Measurements from ENCODE around the gene PKDREJ. TPM values are rescaled to one million over a fixed set of nuclear protein-coding genes. Genes with fewer than 3 reads are reported as not detected.

PKDREJ gene
- total RNA-seq, 1 donor from 2014 or later, result 0.05 TPM

DNA sequence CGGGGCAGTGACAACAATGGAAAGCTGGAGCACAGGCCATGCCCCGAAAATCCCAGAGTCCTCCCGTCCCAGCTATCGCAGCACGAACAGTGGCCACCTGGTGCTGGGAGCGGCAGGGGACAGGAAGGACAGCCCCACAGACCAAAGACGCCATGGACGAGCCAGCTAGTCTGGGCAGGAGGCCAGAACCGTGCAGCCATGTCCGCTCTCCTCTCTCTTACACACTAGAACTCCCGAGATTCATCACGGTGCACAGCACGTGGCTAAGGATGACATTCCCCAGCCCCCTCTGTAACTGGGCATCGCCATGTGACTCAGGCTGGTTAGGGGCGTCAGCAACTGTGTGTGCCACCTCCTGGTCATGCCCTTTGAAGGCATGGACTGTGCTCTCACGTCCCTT lies 17.6 kb downstream of the PKDREJ start:
- H3K36me3 Mint-ChIP-seq, result peaks cover 5% of the 10 kb centered on the region
- TF ChIP-seq, protein P1, sequence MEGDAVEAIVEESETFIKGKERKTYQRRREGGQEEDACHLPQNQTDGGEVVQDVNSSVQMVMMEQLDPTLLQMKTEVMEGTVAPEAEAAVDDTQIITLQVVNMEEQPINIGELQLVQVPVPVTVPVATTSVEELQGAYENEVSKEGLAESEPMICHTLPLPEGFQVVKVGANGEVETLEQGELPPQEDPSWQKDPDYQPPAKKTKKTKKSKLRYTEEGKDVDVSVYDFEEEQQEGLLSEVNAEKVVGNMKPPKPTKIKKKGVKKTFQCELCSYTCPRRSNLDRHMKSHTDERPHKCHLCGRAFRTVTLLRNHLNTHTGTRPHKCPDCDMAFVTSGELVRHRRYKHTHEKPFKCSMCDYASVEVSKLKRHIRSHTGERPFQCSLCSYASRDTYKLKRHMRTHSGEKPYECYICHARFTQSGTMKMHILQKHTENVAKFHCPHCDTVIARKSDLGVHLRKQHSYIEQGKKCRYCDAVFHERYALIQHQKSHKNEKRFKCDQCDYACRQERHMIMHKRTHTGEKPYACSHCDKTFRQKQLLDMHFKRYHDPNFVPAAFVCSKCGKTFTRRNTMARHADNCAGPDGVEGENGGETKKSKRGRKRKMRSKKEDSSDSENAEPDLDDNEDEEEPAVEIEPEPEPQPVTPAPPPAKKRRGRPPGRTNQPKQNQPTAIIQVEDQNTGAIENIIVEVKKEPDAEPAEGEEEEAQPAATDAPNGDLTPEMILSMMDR (conservative IDR thresholded peaks at IDR 0.05), result no peak
- DNase-seq (ENCODE audit: extremely low spot score, unreplicated experiment), result no peak

DNA sequence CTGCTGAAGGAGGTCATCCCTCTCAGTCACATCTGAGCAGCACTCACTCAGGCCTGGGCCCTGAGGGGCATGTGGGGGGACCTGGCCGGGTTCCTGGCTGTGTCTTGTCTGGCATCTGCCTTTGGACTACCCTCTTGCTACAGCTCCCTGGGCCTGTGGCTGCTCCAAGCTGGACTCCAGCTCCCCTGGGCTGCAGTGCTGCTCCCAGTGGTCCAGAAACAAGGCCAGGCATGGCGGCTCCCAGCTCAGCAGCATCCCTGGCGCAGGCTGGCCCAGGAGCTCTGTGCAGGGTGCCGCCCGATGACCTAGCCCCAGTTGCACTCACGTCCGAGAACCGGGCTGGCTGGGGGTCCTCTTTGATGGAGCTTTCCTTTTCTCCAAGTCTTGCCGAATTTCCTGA lies 18.4 kb downstream of the PKDREJ start:
- H3K27ac Mint-ChIP-seq, result no peak overlapping the region
- H3K9me3 Mint-ChIP-seq, result no peaks in the 10 kb centered on the region
- H3K27me3 Mint-ChIP-seq, result no peaks in the 10 kb centered on the region
- DNase-seq (ENCODE audit: extremely low spot score, unreplicated experiment), result no peak
- peaks cover 6% of the 10 kb centered on the region for H3K4me1 Mint-ChIP-seq (ENCODE audit: unreplicated experiment)
- H3K4me3 Mint-ChIP-seq, result no peak overlapping the region
- TF ChIP-seq, protein P1 (conservative IDR thresholded peaks at IDR 0.05), result no peak
- H3K36me3 Mint-ChIP-seq, result peaks cover 5% of the 10 kb centered on the region

More for the DNA sequence above, 17.6 kb downstream of the PKDREJ start:
- Mint-ChIP-seq H3K27me3 (no peaks in the 10 kb centered on the region), H3K27ac (peak overlapping the region; percentile 43), H3K4me1 (ENCODE audit: unreplicated experiment) (peaks cover 6% of the 10 kb centered on the region), H3K4me3 (no peak overlapping the region), H3K9me3 (no peaks in the 10 kb centered on the region)

DNA sequence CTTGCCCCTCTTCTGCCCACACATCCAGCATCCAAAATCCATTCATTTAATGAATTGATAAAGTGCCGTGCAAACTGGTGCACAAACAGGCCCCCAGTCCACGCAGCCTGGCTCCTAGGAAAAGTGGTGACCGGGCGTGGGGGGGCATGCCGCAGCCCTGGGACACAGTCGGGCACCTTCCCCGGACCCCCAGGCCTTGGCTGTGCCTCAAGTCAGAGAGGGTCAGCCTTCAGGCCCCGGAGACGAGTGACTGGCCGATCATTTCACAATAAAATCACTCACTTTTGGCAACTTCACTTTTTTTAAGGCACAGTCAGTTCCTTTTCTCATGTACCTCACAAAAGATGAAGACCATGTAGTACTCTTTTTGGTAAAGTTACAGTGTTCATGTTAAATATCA lies 21.1 kb downstream of the PKDREJ start:
- Mint-ChIP-seq H3K4me3 (no peak overlapping the region), H3K4me1 (ENCODE audit: unreplicated experiment) (peaks cover 6% of the 10 kb centered on the region), H3K27ac (no peak overlapping the region), H3K27me3 (no peaks in the 10 kb centered on the region), H3K36me3 (peaks cover 5% of the 10 kb centered on the region), H3K9me3 (no peaks in the 10 kb centered on the region)
- TF ChIP-seq, protein P1 (conservative IDR thresholded peaks at IDR 0.05), result no peak
- no peak for DNase-seq (ENCODE audit: extremely low spot score, unreplicated experiment)

DNA sequence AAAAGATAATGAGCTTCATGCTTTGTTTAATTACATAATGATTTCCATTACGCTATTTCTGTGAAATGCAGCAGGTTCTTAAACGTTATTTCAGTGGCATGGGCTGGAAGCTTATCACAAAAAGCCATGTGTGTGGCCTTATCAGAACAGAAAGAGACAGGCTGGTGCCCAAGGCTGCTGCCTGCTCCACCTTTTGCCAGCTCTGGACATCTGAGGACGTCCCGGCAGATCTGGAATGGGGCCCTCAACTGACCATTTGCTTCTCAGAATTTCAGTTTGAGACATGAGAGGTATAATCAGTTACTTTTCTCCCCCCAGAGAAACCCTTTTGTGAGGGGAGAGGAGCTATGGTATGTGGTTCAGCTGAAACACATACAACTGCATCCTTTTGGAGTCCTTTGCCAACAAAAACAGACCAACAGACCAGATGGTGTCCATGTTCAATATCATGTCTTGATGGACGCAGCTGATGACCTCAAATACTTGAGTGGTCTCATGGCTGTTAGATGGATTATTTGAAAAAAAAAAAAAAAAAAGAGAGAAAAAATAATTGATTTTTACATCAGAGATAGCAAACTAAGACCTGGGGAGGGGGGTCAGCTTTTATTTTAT lies 21.6 kb downstream of the PKDREJ start:
- no peak for DNase-seq (ENCODE audit: extremely low spot score, unreplicated experiment)
- H3K27me3 Mint-ChIP-seq, result no peaks in the 10 kb centered on the region

DNA sequence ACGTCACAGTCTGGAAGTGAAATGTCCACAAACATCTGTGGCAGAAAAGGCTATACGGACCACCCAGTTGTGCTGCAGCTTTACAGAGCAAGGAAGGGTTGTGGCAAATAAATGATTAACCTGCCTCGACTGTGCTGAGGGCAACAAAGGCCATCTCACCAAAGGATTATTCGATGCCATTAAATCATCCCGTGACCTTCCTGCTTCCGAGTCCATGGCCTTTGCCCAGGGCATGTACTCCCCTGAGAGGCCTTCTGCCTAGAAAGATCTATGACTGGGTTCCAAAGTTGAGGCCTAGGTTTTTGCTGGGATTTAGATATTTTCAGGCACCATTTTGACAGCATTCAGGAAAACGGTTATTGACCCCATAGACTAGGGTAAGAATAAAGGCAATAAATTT lies 22.2 kb downstream of the PKDREJ start:
- H3K36me3 Mint-ChIP-seq, result peaks cover 9% of the 10 kb centered on the region
- H3K4me1 Mint-ChIP-seq (ENCODE audit: unreplicated experiment), result peaks cover 6% of the 10 kb centered on the region
- no peak for DNase-seq (ENCODE audit: extremely low spot score, unreplicated experiment)
- no peak overlapping the region for H3K27ac Mint-ChIP-seq
- H3K27me3 Mint-ChIP-seq, result no peaks in the 10 kb centered on the region
- no peaks in the 10 kb centered on the region for H3K9me3 Mint-ChIP-seq
- no peak overlapping the region for H3K4me3 Mint-ChIP-seq
- TF ChIP-seq, protein P1 (conservative IDR thresholded peaks at IDR 0.05), result no peak

More for the DNA sequence above, 21.6 kb downstream of the PKDREJ start:
- H3K9me3 Mint-ChIP-seq, result no peaks in the 10 kb centered on the region
- H3K4me1 Mint-ChIP-seq (ENCODE audit: unreplicated experiment), result peaks cover 6% of the 10 kb centered on the region
- H3K27ac Mint-ChIP-seq, result no peak overlapping the region
- H3K4me3 Mint-ChIP-seq, result no peak overlapping the region
- TF ChIP-seq, protein P1 (conservative IDR thresholded peaks at IDR 0.05), result no peak
- peaks cover 8% of the 10 kb centered on the region for H3K36me3 Mint-ChIP-seq
